ENCODE measurements around the gene ACVR1C.

The ACVR1C gene

GRCh38 chr2:157480182-157480961 lies 148.3 kb downstream of the ACVR1C start:
- H4K20me1 ChIP-seq (ENCODE audit: control insufficient read depth, insufficient read depth, low read depth, low read length), result no peaks in the 10 kb centered on the region
- no peak overlapping the region for H3K27ac ChIP-seq (ENCODE audit: low read depth, low read length)
- no peaks in the 10 kb centered on the region for H3K9me2 ChIP-seq (replicated peaks; ENCODE audit: control insufficient read depth, low read length)
- H3K4me1 ChIP-seq (ENCODE audit: control insufficient read depth, low read length), result peaks cover 18% of the 10 kb centered on the region
- no peak for TF ChIP-seq CTCF (IDR thresholded peaks at IDR 0.05; ENCODE audit: low read depth, low read length, poor library complexity, severe bottlenecking)
- no peak for TF ChIP-seq EZH2phosphoT487 (IDR thresholded peaks at IDR 0.05; ENCODE audit: borderline replicate concordance, low read length)
- no peaks in the 10 kb centered on the region for H3K27me3 ChIP-seq (ENCODE audit: control insufficient read depth, low read length)
- H3K79me2 ChIP-seq (ENCODE audit: control insufficient read depth, low read length), result no peaks in the 10 kb centered on the region
- no peak overlapping the region for H3K4me2 ChIP-seq (ENCODE audit: low read length)
- no peaks in the 10 kb centered on the region for H3K9me3 ChIP-seq (ENCODE audit: control insufficient read depth, insufficient read depth, low read length)
- H3K4me3 ChIP-seq (ENCODE audit: low read length), result no peak overlapping the region
- no peaks in the 10 kb centered on the region for H3F3A ChIP-seq (ENCODE audit: control insufficient read depth, insufficient read depth)
- no peaks in the 10 kb centered on the region for H3K36me3 ChIP-seq (ENCODE audit: control insufficient read depth, low read length)

- H3K4me3 ChIP-seq (ENCODE audit: low read length), result no peak overlapping the region
- no peaks in the 10 kb centered on the region for H3K9me2 ChIP-seq (replicated peaks; ENCODE audit: control insufficient read depth, low read length)
- no peaks in the 10 kb centered on the region for H3K79me2 ChIP-seq (ENCODE audit: control insufficient read depth, low read length)
- TF ChIP-seq CTCF (IDR thresholded peaks at IDR 0.05; ENCODE audit: low read depth, low read length, poor library complexity, severe bottlenecking), result no peak
- TF ChIP-seq EZH2phosphoT487 (IDR thresholded peaks at IDR 0.05; ENCODE audit: borderline replicate concordance, low read length), result no peak
- H3F3A ChIP-seq (ENCODE audit: control insufficient read depth, insufficient read depth), result no peaks in the 10 kb centered on the region
- H3K4me1 ChIP-seq (ENCODE audit: control insufficient read depth, low read length), result peaks cover 18% of the 10 kb centered on the region
- H3K9me3 ChIP-seq (ENCODE audit: control insufficient read depth, insufficient read depth, low read length), result no peaks in the 10 kb centered on the region
- no peaks in the 10 kb centered on the region for H3K27me3 ChIP-seq (ENCODE audit: control insufficient read depth, low read length)
- no peak overlapping the region for H3K27ac ChIP-seq (ENCODE audit: low read depth, low read length)
- H3K4me2 ChIP-seq (ENCODE audit: low read length), result no peak overlapping the region
- no peaks in the 10 kb centered on the region for H4K20me1 ChIP-seq (ENCODE audit: control insufficient read depth, insufficient read depth, low read depth, low read length)
- no peaks in the 10 kb centered on the region for H3K36me3 ChIP-seq (ENCODE audit: control insufficient read depth, low read length)
Measured at GRCh38 chr2:157479081-157480027, 149.3 kb downstream of the ACVR1C start.

- Histone ChIP-seq H3F3A (ENCODE audit: control insufficient read depth, insufficient read depth) (no peaks in the 10 kb centered on the region), H3K27ac (ENCODE audit: low read depth, low read length) (no peak overlapping the region), H3K79me2 (ENCODE audit: control insufficient read depth, low read length) (no peaks in the 10 kb centered on the region), H3K4me3 (ENCODE audit: low read length) (no peak overlapping the region), H3K9me3 (ENCODE audit: control insufficient read depth, insufficient read depth, low read length) (no peaks in the 10 kb centered on the region), H4K20me1 (ENCODE audit: control insufficient read depth, insufficient read depth, low read depth, low read length) (no peaks in the 10 kb centered on the region), H3K27me3 (ENCODE audit: control insufficient read depth, low read length) (no peaks in the 10 kb centered on the region), H3K4me1 (ENCODE audit: control insufficient read depth, low read length) (peaks cover 26% of the 10 kb centered on the region), H3K36me3 (ENCODE audit: control insufficient read depth, low read length) (no peaks in the 10 kb centered on the region), H3K9me2 (replicated peaks; ENCODE audit: control insufficient read depth, low read length) (no peaks in the 10 kb centered on the region), H3K4me2 (ENCODE audit: low read length) (no peak overlapping the region)
- TF ChIP-seq EZH2phosphoT487 (IDR thresholded peaks at IDR 0.05; ENCODE audit: borderline replicate concordance, low read length) (no peak), CTCF (IDR thresholded peaks at IDR 0.05; ENCODE audit: low read depth, low read length, poor library complexity, severe bottlenecking) (no peak)
Measured at GRCh38 chr2:157477919-157478318, 150.7 kb downstream of the ACVR1C start.

Measured in DOHH2 (cell line).